NCI-H82 treated with DMSO at 0.1 percent for 48 hours (cell line): ENCODE measurements around the gene CLEC16A.

Experiments
- DNase-seq: peaks from one replicate; lab custom pipeline; 2025; ENCODE audit not compliant: unreplicated experiment; lab: John Stamatoyannopoulos, UW

Gene CLEC16A

GRCh38 chr16:11109566-11109965 is 165.2 kb downstream of the CLEC16A start:
- no peak for DNase-seq

GRCh38 chr16:11111150-11111549 is 166.8 kb downstream of the CLEC16A start:
- no peak for DNase-seq

GRCh38 chr16:11111856-11112634 is 167.7 kb downstream of the CLEC16A start:
- DNase-seq = no peak

DNA sequence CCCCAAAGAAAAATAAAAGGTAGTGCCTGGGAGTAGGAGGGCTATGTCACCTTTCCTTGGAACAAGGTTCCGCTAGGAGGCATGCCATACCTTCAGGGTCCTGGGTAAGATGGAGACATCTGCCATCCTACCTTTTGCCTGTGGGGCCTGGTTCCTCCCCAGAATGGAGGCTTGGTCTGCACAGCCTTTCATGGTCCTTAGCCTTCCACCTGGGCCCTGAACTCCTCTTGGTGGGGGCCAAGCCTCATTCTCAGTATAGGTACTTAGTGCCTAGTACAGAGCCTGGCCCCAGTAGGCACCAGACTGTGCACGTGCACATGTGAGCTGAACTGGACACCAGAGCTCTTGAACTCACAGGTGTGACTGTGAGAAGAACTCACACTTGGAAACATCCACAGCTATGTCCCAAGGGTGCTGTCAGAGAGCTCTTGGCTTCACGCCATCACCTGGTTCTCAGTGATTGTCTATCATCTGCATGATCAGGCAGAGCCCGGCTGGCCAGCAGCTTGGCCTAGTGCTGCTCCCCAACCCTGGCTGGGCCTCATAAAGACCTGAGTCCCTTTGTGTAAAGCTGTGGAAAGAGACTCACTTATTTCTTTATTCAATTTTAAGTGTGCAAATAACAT is 168.5 kb downstream of the CLEC16A start:
- DNase-seq = no peak

- no peak for DNase-seq
Measured at GRCh38 chr16:11114366-11115164, 170.2 kb downstream of the CLEC16A start.

- no peak for DNase-seq
Measured at GRCh38 chr16:11117576-11118211, 173.3 kb downstream of the CLEC16A start.

GRCh38 chr16:11118479-11118878 is 174.1 kb downstream of the CLEC16A start:
- no peak for DNase-seq

- DNase-seq = no peak
Measured at GRCh38 chr16:11121083-11121608, 176.8 kb downstream of the CLEC16A start.

GRCh38 chr16:11121914-11122692 is 177.7 kb downstream of the CLEC16A start:
- DNase-seq = no peak

- DNase-seq = no peak
Measured at GRCh38 chr16:11123666-11124065, 179.3 kb downstream of the CLEC16A start.

DNA sequence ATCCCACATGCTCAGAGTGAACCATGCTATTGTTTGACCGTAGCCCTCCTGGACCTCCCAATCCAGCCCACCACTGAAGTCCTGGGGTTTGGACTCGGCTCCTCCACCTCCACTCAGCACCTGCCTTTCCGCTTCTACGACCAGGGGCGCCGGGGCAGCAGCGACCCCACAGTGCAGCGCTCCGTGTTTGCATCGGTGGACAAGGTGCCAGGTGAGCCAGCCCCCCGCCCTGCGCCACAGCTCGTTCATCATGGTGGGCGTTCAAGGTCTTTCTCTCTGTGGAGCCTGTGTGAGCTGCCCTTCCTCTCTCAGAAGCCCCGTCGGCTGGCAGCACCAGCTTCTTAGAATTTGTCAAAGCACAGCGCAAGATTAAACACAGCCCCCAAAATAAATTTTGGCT is 181.6 kb downstream of the CLEC16A start:
- DNase-seq = no peak

GRCh38 chr16:11126399-11127054 is 182.2 kb downstream of the CLEC16A start:
- no peak for DNase-seq

DNA sequence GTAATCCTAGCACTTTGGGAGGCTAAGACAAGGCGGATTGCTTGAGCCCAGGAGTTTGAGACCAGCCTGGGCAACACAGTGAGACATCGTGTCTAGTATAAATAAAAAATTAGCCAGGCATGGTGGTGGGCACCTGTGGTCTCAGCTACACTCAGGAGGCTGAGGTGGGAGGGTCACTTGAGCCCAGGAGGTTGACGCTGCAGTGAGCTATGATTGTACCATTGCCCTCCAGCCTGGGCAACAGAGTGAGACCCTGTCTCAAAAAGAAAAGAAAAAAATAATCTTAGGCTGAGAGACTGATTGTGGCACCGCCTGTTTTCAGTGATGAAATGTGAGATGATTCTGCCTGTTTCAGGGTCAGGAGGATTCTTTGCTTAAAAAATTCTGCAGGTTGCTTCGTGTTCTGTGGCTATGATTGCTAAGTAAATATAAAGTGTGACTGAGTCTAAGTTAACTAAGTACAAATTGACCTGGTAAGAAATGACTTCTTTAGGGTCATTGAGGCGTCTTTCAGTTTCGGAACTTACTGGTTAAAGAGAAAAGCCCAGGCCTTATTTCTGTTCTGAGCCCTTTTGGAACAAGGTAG is 183.3 kb downstream of the CLEC16A start:
- no peak for DNase-seq

DNA sequence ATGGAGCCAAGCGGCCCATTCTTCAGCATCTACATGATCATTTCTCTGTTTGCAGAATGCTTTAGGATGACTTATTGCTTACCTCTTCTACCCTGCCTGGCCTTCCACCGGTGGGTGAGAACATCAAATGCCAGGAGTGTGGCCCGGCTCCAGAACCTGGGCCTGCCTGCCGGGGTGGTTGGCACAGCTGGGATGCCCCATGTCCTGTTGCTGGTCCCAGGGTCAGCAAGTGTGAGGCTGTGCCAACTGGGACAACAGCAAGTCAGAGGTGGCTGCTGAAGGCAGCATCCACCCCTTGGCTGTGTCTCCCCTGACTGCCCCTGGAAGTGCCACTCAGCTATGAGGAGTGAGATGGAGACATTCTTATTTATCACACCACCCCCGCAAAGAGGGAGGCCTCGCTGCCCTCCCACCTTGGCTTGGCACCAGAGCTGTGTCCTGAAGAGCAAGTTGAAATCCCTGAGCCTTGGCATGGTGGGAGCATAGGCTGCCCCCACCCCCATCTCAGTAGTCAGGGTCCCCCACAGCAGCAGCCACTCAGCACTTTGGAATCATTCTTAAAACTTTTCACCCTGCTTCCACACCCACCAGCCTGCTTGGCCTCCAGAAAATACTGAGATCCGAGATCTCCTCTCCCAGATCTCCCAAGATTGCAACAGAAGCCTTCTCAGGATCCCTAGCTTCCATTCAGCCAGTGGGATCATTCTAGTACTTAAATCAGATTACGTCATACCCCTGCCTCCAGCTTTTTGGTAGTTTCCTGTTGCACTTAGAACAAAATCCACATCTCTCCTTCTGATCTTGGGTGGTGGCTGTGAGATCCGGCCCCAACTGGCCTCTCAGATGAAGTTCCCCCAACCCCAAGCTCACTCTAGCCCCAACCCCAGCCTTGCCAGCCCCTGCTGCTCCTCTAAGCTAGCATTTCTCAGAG is 184.1 kb downstream of the CLEC16A start:
- no peak for DNase-seq

GRCh38 chr16:11129378-11129781 is 185.0 kb downstream of the CLEC16A start:
- DNase-seq = no peak

DNA sequence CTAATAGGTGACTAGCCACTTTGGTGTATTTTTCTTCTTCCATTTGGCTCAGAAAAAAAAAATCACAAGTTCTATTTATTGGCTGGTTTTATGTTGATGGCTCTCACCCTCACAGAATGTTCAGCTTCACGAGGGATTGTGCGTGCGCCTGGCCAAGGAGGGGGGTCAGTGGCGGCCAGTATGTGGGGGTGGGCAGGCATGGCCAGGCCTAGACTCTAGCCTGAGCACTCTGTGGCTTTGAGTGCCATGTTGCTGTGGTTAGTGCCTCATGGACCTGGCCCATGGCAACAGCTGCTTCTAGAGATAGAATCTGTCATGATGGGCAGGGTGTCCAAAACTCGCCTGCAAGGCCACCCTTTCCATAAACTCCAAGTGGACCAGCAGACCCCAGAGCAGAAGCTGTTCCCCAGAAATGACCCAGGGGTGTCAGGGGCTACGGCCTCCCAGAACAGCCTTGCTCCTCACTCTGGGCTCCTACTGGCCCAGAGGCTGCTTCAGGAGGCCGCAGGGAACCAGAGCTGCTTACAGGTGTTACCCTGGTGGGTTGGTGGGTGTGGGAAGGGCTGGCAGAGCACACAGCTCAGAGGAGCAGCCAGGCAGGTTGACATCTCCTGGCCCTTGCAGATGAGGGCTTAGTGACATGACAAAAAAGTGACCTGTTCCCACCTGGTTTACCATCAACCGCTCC is 186.8 kb downstream of the CLEC16A start:
- DNase-seq = no peak

DNA sequence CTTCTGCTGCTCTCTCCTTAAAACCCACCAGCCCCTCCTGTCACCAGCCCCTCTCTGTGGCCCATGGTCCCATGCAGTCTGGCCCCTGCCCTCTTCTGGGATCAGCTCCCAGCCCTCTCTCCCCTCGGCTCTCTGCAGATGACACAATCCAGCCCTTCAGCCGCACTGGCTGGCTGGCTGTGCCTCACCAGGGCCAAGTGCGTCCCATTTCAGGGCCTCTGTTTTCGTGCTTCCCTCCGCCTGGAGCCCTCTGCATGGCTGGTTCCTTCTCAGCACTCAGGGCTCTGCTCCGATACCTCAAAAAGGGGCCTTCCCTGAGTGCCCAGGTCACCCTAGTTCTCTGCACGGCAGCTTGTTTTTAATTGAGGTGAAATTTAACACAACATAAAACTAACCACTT is 187.3 kb downstream of the CLEC16A start:
- no peak for DNase-seq
